Neural crest cell (in vitro differentiated cells): ENCODE measurements around the gene CHCT1. TPM values are rescaled to one million over a fixed set of nuclear protein-coding genes. Genes with fewer than 3 reads are reported as not detected.

ENCODE experiments used
- DNase-seq: peaks from one replicate; pipeline ENCODE4 v3.0.0; 2021; ENCODE audit warnings: low read depth, mixed read lengths, low spot score
- H3K27ac Mint-ChIP-seq: one replicate; pipeline ENCODE4 v1.8.0; 2021; ENCODE audit warnings: mild to moderate bottlenecking, mixed read lengths; ENCODE audit not compliant: unreplicated experiment
- H3K27me3 Mint-ChIP-seq: 2 replicates; pipeline ENCODE4 v1.8.0; 2021; ENCODE audit warnings: low read depth, mild to moderate bottlenecking, mixed read lengths
- H3K36me3 Mint-ChIP-seq: 2 replicates; pipeline ENCODE4 v1.8.0; 2021; ENCODE audit warnings: low read depth, mild to moderate bottlenecking, mixed read lengths
- H3K4me1 Mint-ChIP-seq: 2 replicates; pipeline ENCODE4 v1.8.0; 2021; ENCODE audit warnings: mixed read lengths
- H3K4me3 Mint-ChIP-seq: one replicate; pipeline ENCODE4 v1.8.0; 2021; ENCODE audit warnings: mild to moderate bottlenecking, mixed read lengths
- H3K9me3 Mint-ChIP-seq: 2 replicates; pipeline ENCODE4 v1.8.0; 2021; ENCODE audit warnings: mixed read lengths
- CTCF ChIP-seq: fragments of 200-600 bp; sonication (generic); conservative IDR thresholded peaks from 2 replicates; pipeline ENCODE4 v1.5.0; 2021; ENCODE audit warnings: antibody characterized with exemption, mild to moderate bottlenecking
- total RNA-seq: library from RNA; stranded (reverse); gene quantifications from 2 replicates; pipeline ENCODE4 v1.2.1, GENCODE V29; 2021

Gene CHCT1
- total RNA-seq, 1 donor from 2014 or later = not detected

GRCh38 chr17:60403962-60404361 lies 18.3 kb upstream of the CHCT1 start:
- H3K4me3 Mint-ChIP-seq = no peak overlapping the region
- no peaks in the 10 kb centered on the region for H3K4me1 Mint-ChIP-seq
- no peak for TF ChIP-seq CTCF
- DNase-seq = no peak
- H3K9me3 Mint-ChIP-seq = no peaks in the 10 kb centered on the region
- no peaks in the 10 kb centered on the region for H3K27me3 Mint-ChIP-seq
- no peaks in the 10 kb centered on the region for H3K36me3 Mint-ChIP-seq
- H3K27ac Mint-ChIP-seq = no peak overlapping the region

GRCh38 chr17:60406887-60407286 lies 15.4 kb upstream of the CHCT1 start:
- no peaks in the 10 kb centered on the region for H3K4me1 Mint-ChIP-seq
- no peak for DNase-seq
- H3K27ac Mint-ChIP-seq = no peak overlapping the region
- no peak for TF ChIP-seq CTCF
- no peaks in the 10 kb centered on the region for H3K27me3 Mint-ChIP-seq
- no peaks in the 10 kb centered on the region for H3K36me3 Mint-ChIP-seq
- no peak overlapping the region for H3K4me3 Mint-ChIP-seq
- peaks cover 4% of the 10 kb centered on the region for H3K9me3 Mint-ChIP-seq

GRCh38 chr17:60410001-60410400 lies 12.3 kb upstream of the CHCT1 start:
- Mint-ChIP-seq H3K27ac (no peak overlapping the region), H3K27me3 (no peaks in the 10 kb centered on the region), H3K36me3 (no peaks in the 10 kb centered on the region), H3K4me3 (no peak overlapping the region), H3K9me3 (peaks cover 4% of the 10 kb centered on the region), H3K4me1 (no peaks in the 10 kb centered on the region)
- no peak for DNase-seq
- no peak for TF ChIP-seq CTCF

- Mint-ChIP-seq H3K36me3 (no peaks in the 10 kb centered on the region), H3K27me3 (no peaks in the 10 kb centered on the region), H3K4me1 (no peaks in the 10 kb centered on the region), H3K9me3 (peaks cover 4% of the 10 kb centered on the region), H3K4me3 (no peak overlapping the region), H3K27ac (no peak overlapping the region)
- TF ChIP-seq CTCF = no peak
- no peak for DNase-seq
These were observed 9.6 kb upstream of the CHCT1 start for GRCh38 chr17:60412701-60413100.

GRCh38 chr17:60415146-60415545 lies 7.1 kb upstream of the CHCT1 start:
- H3K9me3 Mint-ChIP-seq = peaks cover under 1% of the 10 kb centered on the region
- no peak overlapping the region for H3K27ac Mint-ChIP-seq
- H3K27me3 Mint-ChIP-seq = no peaks in the 10 kb centered on the region
- DNase-seq = no peak
- no peak overlapping the region for H3K4me3 Mint-ChIP-seq
- no peak for TF ChIP-seq CTCF
- no peaks in the 10 kb centered on the region for H3K36me3 Mint-ChIP-seq
- no peaks in the 10 kb centered on the region for H3K4me1 Mint-ChIP-seq
